ENCODE measurements around the gene TSPAN9.

The TSPAN9 gene

DNA sequence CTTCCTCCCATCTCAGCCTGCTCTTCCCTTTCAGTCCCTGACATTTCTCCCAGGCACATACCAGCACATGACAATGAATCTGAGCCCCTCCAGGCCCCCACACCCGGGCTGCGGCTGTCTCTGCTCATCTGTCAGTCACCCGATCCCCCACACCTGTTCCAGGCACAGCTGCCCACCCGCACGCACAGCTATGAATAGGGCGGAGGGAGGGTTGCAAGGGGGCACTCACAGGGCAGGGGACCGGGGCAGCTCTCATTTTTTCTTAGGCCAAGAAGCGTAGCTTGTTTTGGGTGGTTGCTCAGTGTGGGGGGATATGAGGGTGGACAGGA is 43.7 kb upstream of the TSPAN9 start:
- DNase-seq = no peak
- H3K36me3 ChIP-seq = peaks cover 20% of the 10 kb centered on the region
- TF ChIP-seq, protein P1, sequence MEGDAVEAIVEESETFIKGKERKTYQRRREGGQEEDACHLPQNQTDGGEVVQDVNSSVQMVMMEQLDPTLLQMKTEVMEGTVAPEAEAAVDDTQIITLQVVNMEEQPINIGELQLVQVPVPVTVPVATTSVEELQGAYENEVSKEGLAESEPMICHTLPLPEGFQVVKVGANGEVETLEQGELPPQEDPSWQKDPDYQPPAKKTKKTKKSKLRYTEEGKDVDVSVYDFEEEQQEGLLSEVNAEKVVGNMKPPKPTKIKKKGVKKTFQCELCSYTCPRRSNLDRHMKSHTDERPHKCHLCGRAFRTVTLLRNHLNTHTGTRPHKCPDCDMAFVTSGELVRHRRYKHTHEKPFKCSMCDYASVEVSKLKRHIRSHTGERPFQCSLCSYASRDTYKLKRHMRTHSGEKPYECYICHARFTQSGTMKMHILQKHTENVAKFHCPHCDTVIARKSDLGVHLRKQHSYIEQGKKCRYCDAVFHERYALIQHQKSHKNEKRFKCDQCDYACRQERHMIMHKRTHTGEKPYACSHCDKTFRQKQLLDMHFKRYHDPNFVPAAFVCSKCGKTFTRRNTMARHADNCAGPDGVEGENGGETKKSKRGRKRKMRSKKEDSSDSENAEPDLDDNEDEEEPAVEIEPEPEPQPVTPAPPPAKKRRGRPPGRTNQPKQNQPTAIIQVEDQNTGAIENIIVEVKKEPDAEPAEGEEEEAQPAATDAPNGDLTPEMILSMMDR (IDR thresholded peaks at IDR 0.05; ENCODE audit: low read depth, low read length) = no peak

DNA sequence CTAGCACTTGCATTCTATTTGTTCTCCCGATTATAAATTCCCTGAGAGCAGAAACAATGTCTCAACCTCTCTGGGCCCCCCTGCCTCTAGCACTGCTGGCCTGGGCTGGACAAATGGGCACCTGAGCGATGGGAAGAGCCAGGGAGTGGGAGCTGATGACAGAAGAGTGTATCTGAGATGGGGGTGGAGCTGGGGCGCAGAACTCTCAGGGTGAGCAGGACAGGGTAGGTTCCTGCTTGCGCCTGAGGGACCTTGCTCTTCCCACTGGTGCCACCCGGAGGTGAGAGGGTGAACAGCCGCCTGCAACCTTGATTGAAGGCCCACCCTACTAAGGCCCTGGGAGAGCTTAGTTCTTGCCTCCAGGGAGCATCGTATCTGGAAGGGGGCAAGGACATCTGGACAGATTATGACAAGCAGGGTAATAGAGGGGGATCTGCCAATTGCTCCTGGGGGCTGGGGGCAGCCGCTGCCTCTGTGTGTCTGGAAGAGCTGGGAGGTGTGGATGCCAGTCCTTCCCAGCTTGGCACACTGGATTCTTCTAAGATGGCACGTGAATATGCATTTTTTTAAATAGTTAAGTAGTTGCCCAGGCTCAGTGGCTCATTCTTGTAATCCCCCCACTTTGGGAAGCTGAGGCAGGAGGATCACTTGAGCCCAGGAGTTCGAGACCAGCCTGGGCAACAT is 43.0 kb upstream of the TSPAN9 start:
- TF ChIP-seq, protein P1 (IDR thresholded peaks at IDR 0.05; ENCODE audit: low read depth, low read length) = peak; percentile 96
- Histone ChIP-seq H3K9me3 (ENCODE audit: severe bottlenecking) (no peaks in the 10 kb centered on the region), H3K36me3 (peaks cover 21% of the 10 kb centered on the region), H3K4me3 (ENCODE audit: low read depth, low read length) (no peak overlapping the region), H3K27ac (no peak overlapping the region), H3K27me3 (ENCODE audit: insufficient read depth, low read depth, severe bottlenecking) (no peaks in the 10 kb centered on the region)
- DNase-seq = peak; percentile 91

More for the DNA sequence above, 43.7 kb upstream of the TSPAN9 start:
- Histone ChIP-seq H3K4me3 (ENCODE audit: low read depth, low read length) (no peak overlapping the region), H3K27ac (no peak overlapping the region), H3K9me3 (ENCODE audit: severe bottlenecking) (no peaks in the 10 kb centered on the region), H3K27me3 (ENCODE audit: insufficient read depth, low read depth, severe bottlenecking) (no peaks in the 10 kb centered on the region)

- no peaks in the 10 kb centered on the region for H3K27me3 ChIP-seq (ENCODE audit: insufficient read depth, low read depth, severe bottlenecking)
- DNase-seq = no peak
- H3K4me3 ChIP-seq (ENCODE audit: low read depth, low read length) = no peak overlapping the region
- H3K27ac ChIP-seq = no peak overlapping the region
- H3K36me3 ChIP-seq = peaks cover 27% of the 10 kb centered on the region
- no peaks in the 10 kb centered on the region for H3K9me3 ChIP-seq (ENCODE audit: severe bottlenecking)
- TF ChIP-seq, protein P1 (IDR thresholded peaks at IDR 0.05; ENCODE audit: low read depth, low read length) = no peak
These were observed 42.0 kb upstream of the TSPAN9 start for GRCh38 chr12:3035171-3035570.

- peaks cover 36% of the 10 kb centered on the region for H3K36me3 ChIP-seq
- no peak overlapping the region for H3K4me3 ChIP-seq (ENCODE audit: low read depth, low read length)
- H3K27me3 ChIP-seq (ENCODE audit: insufficient read depth, low read depth, severe bottlenecking) = no peaks in the 10 kb centered on the region
- H3K9me3 ChIP-seq (ENCODE audit: severe bottlenecking) = no peaks in the 10 kb centered on the region
- TF ChIP-seq, protein P1 (IDR thresholded peaks at IDR 0.05; ENCODE audit: low read depth, low read length) = peak; percentile 49
- DNase-seq = no peak
- no peak overlapping the region for H3K27ac ChIP-seq
These were observed 41.1 kb upstream of the TSPAN9 start for GRCh38 chr12:3035815-3036702.

DNA sequence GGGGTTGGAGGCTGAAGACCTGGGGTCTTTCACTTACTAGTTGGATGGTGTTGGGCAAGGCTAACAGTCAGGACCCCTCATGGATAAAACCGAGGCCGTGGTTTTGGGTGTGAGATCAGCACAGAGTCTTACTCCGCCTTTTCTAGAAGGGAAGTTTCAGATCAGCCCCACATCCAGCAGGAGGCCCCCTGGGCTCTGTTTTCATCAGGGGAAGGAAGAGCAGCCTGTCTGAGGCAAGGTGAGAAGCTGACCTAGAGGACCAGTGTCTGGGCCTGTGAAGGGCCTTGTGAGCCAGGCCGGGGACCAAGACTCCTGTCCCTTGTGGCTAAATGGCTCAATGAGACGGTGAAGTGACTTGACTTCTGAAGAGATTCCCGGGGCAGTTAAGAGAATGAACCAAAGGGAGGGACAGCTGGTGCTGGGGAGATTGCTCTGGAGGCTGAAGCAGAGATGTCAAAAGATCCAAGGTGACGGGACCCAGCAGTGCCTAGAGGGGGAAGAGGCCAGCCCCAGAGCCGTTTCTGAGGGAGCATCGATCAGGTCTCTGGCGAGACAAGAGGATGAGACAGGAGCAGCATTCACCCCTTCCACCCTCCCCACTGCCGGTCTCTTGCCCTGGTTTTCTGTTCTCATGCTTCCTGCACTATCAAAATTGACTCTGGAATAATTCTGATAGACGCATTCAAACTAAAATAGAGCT is 40.1 kb upstream of the TSPAN9 start:
- Histone ChIP-seq H3K9me3 (ENCODE audit: severe bottlenecking) (no peaks in the 10 kb centered on the region), H3K27ac (no peak overlapping the region), H3K27me3 (ENCODE audit: insufficient read depth, low read depth, severe bottlenecking) (no peaks in the 10 kb centered on the region), H3K36me3 (peaks cover 37% of the 10 kb centered on the region), H3K4me3 (ENCODE audit: low read depth, low read length) (no peak overlapping the region)
- TF ChIP-seq, protein P1 (IDR thresholded peaks at IDR 0.05; ENCODE audit: low read depth, low read length) = no peak
- no peak for DNase-seq

All from WERI-Rb-1 (cell line).